Measurements from ENCODE around the gene EGLN3. TPM values are rescaled to one million over a fixed set of nuclear protein-coding genes. Genes with fewer than 3 reads are reported as not detected.

The EGLN3 gene
- polyA plus RNA-seq, 1 donor from 2014 or later, result not detected

DNA sequence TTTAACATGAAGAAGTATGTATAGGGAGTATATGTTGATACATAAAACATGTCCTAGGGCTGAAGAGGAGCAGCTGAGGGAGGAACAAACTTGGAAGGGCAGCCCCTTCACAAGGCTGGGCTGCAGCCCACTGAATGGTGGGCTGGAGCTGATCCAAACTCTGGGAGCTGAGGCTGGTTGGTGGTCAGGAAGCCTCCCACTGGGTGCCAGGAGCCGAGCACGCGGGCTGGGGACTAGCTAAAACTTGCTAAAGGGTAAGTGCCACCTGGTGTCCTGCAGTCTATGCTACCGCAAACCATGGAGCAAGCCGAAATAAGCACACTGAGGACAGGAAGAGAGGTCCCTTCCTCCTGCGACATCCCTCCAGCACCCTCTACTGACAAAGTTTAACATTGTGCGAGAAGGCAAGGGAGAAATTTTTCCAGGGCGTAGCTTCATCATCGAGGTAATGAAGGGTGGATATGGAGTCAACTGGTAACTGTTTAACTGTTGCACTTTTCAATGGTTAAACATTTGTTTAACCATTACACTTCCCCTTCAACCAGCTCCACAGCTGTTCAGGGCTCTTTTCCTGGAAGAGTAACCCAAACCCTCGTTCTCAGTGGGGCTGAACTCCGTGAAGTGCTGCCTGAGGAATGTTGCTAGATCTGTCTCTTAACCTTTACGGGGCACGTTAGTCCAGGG lies 42.2 kb downstream of the EGLN3 start:
- Histone ChIP-seq H3K9me3 (ENCODE audit: low read length) (no peaks in the 10 kb centered on the region), H3F3A (ENCODE audit: insufficient read depth, low read length, poor library complexity, severe bottlenecking) (no peaks in the 10 kb centered on the region), H4K20me1 (ENCODE audit: insufficient read depth) (no peaks in the 10 kb centered on the region), H3K4me3 (ENCODE audit: low read length) (no peak overlapping the region), H3K27ac (ENCODE audit: low read length) (no peak overlapping the region), H3K79me2 (replicated peaks; ENCODE audit: insufficient read depth, low read length) (no peaks in the 10 kb centered on the region), H3K4me2 (ENCODE audit: low read length) (no peak overlapping the region), H3K27me3 (ENCODE audit: insufficient read depth, low read depth, low read length) (no peaks in the 10 kb centered on the region), H2AFZ (ENCODE audit: low read depth, low read length) (no peak overlapping the region), H3K9ac (ENCODE audit: low read length) (no peak overlapping the region), H3K9me2 (ENCODE audit: insufficient read depth, low read length) (no peaks in the 10 kb centered on the region), H3K36me3 (ENCODE audit: insufficient read depth, low read length) (no peaks in the 10 kb centered on the region)
- no peak for TF ChIP-seq POLR2AphosphoS5 (IDR thresholded peaks at IDR 0.05)
- no peak for TF ChIP-seq TAF1 (IDR thresholded peaks at IDR 0.05; ENCODE audit: low read depth)
- TF ChIP-seq, protein P1, sequence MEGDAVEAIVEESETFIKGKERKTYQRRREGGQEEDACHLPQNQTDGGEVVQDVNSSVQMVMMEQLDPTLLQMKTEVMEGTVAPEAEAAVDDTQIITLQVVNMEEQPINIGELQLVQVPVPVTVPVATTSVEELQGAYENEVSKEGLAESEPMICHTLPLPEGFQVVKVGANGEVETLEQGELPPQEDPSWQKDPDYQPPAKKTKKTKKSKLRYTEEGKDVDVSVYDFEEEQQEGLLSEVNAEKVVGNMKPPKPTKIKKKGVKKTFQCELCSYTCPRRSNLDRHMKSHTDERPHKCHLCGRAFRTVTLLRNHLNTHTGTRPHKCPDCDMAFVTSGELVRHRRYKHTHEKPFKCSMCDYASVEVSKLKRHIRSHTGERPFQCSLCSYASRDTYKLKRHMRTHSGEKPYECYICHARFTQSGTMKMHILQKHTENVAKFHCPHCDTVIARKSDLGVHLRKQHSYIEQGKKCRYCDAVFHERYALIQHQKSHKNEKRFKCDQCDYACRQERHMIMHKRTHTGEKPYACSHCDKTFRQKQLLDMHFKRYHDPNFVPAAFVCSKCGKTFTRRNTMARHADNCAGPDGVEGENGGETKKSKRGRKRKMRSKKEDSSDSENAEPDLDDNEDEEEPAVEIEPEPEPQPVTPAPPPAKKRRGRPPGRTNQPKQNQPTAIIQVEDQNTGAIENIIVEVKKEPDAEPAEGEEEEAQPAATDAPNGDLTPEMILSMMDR (IDR thresholded peaks at IDR 0.05; ENCODE audit: poor library complexity, severe bottlenecking), result no peak
- no peak for TF ChIP-seq EZH2 (IDR thresholded peaks at IDR 0.05; ENCODE audit: borderline replicate concordance, insufficient read depth, low read length, poor library complexity, severe bottlenecking)
- TF ChIP-seq MXI1 (conservative IDR thresholded peaks at IDR 0.05; ENCODE audit: poor library complexity, severe bottlenecking), result no peak
- TF ChIP-seq RAD21 (conservative IDR thresholded peaks at IDR 0.05), result no peak
- no peak for TF ChIP-seq SMC3 (conservative IDR thresholded peaks at IDR 0.05; ENCODE audit: poor library complexity)
- TF ChIP-seq, protein P2, sequence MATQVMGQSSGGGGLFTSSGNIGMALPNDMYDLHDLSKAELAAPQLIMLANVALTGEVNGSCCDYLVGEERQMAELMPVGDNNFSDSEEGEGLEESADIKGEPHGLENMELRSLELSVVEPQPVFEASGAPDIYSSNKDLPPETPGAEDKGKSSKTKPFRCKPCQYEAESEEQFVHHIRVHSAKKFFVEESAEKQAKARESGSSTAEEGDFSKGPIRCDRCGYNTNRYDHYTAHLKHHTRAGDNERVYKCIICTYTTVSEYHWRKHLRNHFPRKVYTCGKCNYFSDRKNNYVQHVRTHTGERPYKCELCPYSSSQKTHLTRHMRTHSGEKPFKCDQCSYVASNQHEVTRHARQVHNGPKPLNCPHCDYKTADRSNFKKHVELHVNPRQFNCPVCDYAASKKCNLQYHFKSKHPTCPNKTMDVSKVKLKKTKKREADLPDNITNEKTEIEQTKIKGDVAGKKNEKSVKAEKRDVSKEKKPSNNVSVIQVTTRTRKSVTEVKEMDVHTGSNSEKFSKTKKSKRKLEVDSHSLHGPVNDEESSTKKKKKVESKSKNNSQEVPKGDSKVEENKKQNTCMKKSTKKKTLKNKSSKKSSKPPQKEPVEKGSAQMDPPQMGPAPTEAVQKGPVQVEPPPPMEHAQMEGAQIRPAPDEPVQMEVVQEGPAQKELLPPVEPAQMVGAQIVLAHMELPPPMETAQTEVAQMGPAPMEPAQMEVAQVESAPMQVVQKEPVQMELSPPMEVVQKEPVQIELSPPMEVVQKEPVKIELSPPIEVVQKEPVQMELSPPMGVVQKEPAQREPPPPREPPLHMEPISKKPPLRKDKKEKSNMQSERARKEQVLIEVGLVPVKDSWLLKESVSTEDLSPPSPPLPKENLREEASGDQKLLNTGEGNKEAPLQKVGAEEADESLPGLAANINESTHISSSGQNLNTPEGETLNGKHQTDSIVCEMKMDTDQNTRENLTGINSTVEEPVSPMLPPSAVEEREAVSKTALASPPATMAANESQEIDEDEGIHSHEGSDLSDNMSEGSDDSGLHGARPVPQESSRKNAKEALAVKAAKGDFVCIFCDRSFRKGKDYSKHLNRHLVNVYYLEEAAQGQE (IDR thresholded peaks at IDR 0.05; ENCODE audit: borderline replicate concordance), result no peak
- TF ChIP-seq EP300 (conservative IDR thresholded peaks at IDR 0.05; ENCODE audit: poor library complexity, severe bottlenecking), result no peak

DNA sequence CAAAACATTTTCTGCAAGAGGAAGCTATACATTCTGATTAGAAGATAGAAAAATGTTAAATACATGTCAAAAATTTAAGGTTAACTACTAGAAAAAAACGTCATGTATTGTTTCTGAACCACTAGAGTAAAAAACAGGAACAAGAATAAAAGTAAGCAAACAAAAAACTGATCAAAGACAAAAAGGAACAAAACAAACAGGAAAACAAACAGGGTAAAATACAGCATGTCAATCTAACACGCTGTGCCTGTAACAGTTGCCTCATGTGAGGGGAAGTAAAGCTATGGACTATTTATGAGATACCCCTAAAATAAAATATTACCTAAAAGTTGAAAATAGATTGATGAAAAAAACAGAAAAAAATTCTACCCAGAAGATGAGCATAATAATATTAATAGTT lies 43.9 kb downstream of the EGLN3 start:
- H3K9ac ChIP-seq (ENCODE audit: low read length), result no peak overlapping the region
- TF ChIP-seq MXI1 (conservative IDR thresholded peaks at IDR 0.05; ENCODE audit: poor library complexity, severe bottlenecking) (no peak), POLR2AphosphoS5 (IDR thresholded peaks at IDR 0.05) (no peak), SMC3 (conservative IDR thresholded peaks at IDR 0.05; ENCODE audit: poor library complexity) (no peak), TAF1 (IDR thresholded peaks at IDR 0.05; ENCODE audit: low read depth) (no peak), RAD21 (conservative IDR thresholded peaks at IDR 0.05) (no peak), EZH2 (IDR thresholded peaks at IDR 0.05; ENCODE audit: borderline replicate concordance, insufficient read depth, low read length, poor library complexity, severe bottlenecking) (no peak), EP300 (conservative IDR thresholded peaks at IDR 0.05; ENCODE audit: poor library complexity, severe bottlenecking) (no peak)
- TF ChIP-seq, protein P1 (IDR thresholded peaks at IDR 0.05; ENCODE audit: poor library complexity, severe bottlenecking), result no peak
- TF ChIP-seq, protein P2 (IDR thresholded peaks at IDR 0.05; ENCODE audit: borderline replicate concordance), result no peak
- H3K4me3 ChIP-seq (ENCODE audit: low read length), result no peak overlapping the region
- H3K9me2 ChIP-seq (ENCODE audit: insufficient read depth, low read length), result no peaks in the 10 kb centered on the region
- no peaks in the 10 kb centered on the region for H3F3A ChIP-seq (ENCODE audit: insufficient read depth, low read length, poor library complexity, severe bottlenecking)
- no peaks in the 10 kb centered on the region for H4K20me1 ChIP-seq (ENCODE audit: insufficient read depth)
- no peak overlapping the region for H3K4me2 ChIP-seq (ENCODE audit: low read length)
- no peaks in the 10 kb centered on the region for H3K36me3 ChIP-seq (ENCODE audit: insufficient read depth, low read length)
- no peaks in the 10 kb centered on the region for H3K79me2 ChIP-seq (replicated peaks; ENCODE audit: insufficient read depth, low read length)
- no peaks in the 10 kb centered on the region for H3K27me3 ChIP-seq (ENCODE audit: insufficient read depth, low read depth, low read length)
- no peaks in the 10 kb centered on the region for H3K9me3 ChIP-seq (ENCODE audit: low read length)
- H3K27ac ChIP-seq (ENCODE audit: low read length), result no peak overlapping the region
- no peak overlapping the region for H2AFZ ChIP-seq (ENCODE audit: low read depth, low read length)

Measured in neural cell (in vitro differentiated cells).